ENCODE results near the gene CRY2.

The CRY2 gene

GRCh38 chr11:45919806-45920530 lies 72.7 kb downstream of the CRY2 start:
- peak overlapping the region; percentile 99 for H3K27ac ChIP-seq
- no peak for TF ChIP-seq CTCF (conservative IDR thresholded peaks at IDR 0.05)

GRCh38 chr11:45920531-45921477 lies 73.5 kb downstream of the CRY2 start:
- H3K27ac ChIP-seq: peak overlapping the region; percentile 99
- no peak for TF ChIP-seq CTCF (conservative IDR thresholded peaks at IDR 0.05)

- H3K27ac ChIP-seq: peak overlapping the region; percentile 99
- TF ChIP-seq CTCF (conservative IDR thresholded peaks at IDR 0.05): no peak
Measured at GRCh38 chr11:45921561-45922424, 74.5 kb downstream of the CRY2 start.

GRCh38 chr11:45922425-45923082 lies 75.3 kb downstream of the CRY2 start, which contains the start of gene LARGE2:
Gene LARGE2, plus strand, starts transcription at chr11:45922656. Its CDS starts 227 bp downstream, at chr11:45922883.
- no peak for TF ChIP-seq CTCF (conservative IDR thresholded peaks at IDR 0.05)
- peak within 1 kb of the TSS; percentile 99 for H3K27ac ChIP-seq

- peak overlapping the region; percentile 99; the same call in 1 of the 2 replicates for H3K27ac ChIP-seq
- no peak for TF ChIP-seq CTCF (conservative IDR thresholded peaks at IDR 0.05)
Measured at GRCh38 chr11:45924036-45924915, 77.0 kb downstream of the CRY2 start.

GRCh38 chr11:45924927-45925326 lies 77.7 kb downstream of the CRY2 start:
- H3K27ac ChIP-seq: no peak overlapping the region

More at GRCh38 chr11:45924927-45925326, 77.7 kb downstream of the CRY2 start:
- TF ChIP-seq CTCF (conservative IDR thresholded peaks at IDR 0.05): no peak
